ENCODE measurements around the gene CAB39L. TPM values are rescaled to one million over a fixed set of nuclear protein-coding genes. Genes with fewer than 3 reads are reported as not detected.

CAB39L gene
- total RNA-seq, 1 donor from 2014 or later = 6.8 TPM

DNA sequence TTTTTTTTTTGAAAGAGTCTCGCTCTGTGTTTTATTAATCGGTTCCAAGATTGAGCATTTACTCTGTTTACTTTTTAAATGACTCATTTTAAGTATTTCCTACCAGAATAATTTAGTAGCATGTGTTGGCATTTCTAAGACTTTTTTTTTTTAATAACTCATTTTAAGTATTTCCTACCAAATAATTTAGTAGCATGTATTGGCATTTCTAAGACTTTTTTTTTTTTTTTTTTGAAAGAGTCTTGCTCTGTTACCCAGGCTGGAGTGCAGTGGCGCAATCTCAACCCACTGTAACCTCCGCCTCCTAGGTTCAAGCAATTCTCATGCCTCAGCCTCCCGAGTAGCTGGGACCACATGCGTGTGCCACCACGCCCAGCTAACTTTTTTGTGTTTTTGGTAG lies 13.4 kb upstream of the CAB39L start:
- H3K27ac ChIP-seq (ENCODE audit: low read depth, low read length) = no peak overlapping the region
- no peak overlapping the region for H3K9ac ChIP-seq (ENCODE audit: low read depth in 1 of 3, low read length in 3 of 3)
- peaks cover 0 to 9% (median 7%) of the 10 kb centered on the region in 3 donors for H3K36me3 ChIP-seq (ENCODE audit: control insufficient read depth in 3 of 3, insufficient read depth in 3 of 3, low read length in 3 of 3)
- no peaks in the 10 kb centered on the region for H3K27me3 ChIP-seq (ENCODE audit: control insufficient read depth in 3 of 3, insufficient read depth in 3 of 3, low read length in 3 of 3)
- H3K4me3 ChIP-seq (ENCODE audit: low read length in 3 of 3) = no peak overlapping the region
- no peaks in the 10 kb centered on the region for H3K4me1 ChIP-seq (ENCODE audit: control insufficient read depth in 3 of 3, insufficient read depth in 3 of 3, low read length in 3 of 3)
- no peaks in the 10 kb centered on the region for H3K9me3 ChIP-seq (ENCODE audit: control insufficient read depth in 3 of 3, low read length in 3 of 3)

DNA sequence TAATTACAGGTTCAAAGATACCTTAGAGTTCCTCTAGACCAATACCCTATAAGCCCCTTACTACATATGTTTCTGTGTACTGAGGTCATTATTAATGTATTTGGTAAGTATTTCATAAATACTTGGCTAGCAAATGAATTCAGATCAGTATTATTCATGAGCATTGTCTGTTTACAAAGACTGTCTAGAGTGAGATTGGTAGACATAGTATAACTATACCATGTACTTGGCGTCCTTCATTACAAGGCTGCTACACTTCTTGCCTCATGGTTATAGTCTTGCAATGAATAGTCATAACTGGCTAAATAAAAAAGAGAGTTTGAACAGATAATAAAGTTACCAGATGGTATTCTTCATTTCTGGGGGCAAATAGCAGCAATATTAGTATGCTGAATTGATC lies 12.3 kb upstream of the CAB39L start:
- no peaks in the 10 kb centered on the region for H3K9me3 ChIP-seq (ENCODE audit: control insufficient read depth in 3 of 3, low read length in 3 of 3)
- no peak overlapping the region for H3K4me3 ChIP-seq (ENCODE audit: low read length in 3 of 3)
- H3K27me3 ChIP-seq (ENCODE audit: control insufficient read depth in 3 of 3, insufficient read depth in 3 of 3, low read length in 3 of 3) = no peaks in the 10 kb centered on the region
- H3K27ac ChIP-seq (ENCODE audit: low read depth, low read length) = no peak overlapping the region
- no peaks in the 10 kb centered on the region for H3K4me1 ChIP-seq (ENCODE audit: control insufficient read depth in 3 of 3, insufficient read depth in 3 of 3, low read length in 3 of 3)
- H3K36me3 ChIP-seq (ENCODE audit: control insufficient read depth in 3 of 3, insufficient read depth in 3 of 3, low read length in 3 of 3) = no peaks in the 10 kb centered on the region
- no peak overlapping the region for H3K9ac ChIP-seq (ENCODE audit: low read depth in 1 of 3, low read length in 3 of 3)

DNA sequence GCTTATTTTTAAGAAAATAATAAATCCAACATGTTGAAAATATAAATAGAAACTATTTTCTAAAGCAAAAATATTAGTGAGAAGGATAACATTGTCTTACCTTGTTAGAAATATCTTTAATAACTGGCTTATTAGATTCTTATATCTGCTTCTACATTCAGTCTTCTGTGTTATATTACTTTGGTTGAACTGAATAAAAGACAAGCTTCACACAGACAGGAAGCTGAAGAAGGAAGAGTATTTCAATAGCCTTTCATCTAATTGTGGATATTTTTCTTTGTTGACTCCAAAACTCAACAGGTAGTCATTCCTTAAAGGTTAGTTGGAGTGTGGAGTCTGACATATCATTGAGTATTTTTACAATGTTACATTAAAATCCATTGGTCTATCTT lies 11.1 kb upstream of the CAB39L start:
- H3K27ac ChIP-seq (ENCODE audit: low read depth, low read length) = no peak overlapping the region
- no peaks in the 10 kb centered on the region for H3K27me3 ChIP-seq (ENCODE audit: control insufficient read depth in 3 of 3, insufficient read depth in 3 of 3, low read length in 3 of 3)
- no peak overlapping the region for H3K9ac ChIP-seq (ENCODE audit: low read depth in 1 of 3, low read length in 3 of 3)
- H3K36me3 ChIP-seq (ENCODE audit: control insufficient read depth in 3 of 3, insufficient read depth in 3 of 3, low read length in 3 of 3) = no peaks in the 10 kb centered on the region
- no peaks in the 10 kb centered on the region for H3K4me1 ChIP-seq (ENCODE audit: control insufficient read depth in 3 of 3, insufficient read depth in 3 of 3, low read length in 3 of 3)
- no peak overlapping the region for H3K4me3 ChIP-seq (ENCODE audit: low read length in 3 of 3)
- H3K9me3 ChIP-seq (ENCODE audit: control insufficient read depth in 3 of 3, low read length in 3 of 3) = no peaks in the 10 kb centered on the region

DNA sequence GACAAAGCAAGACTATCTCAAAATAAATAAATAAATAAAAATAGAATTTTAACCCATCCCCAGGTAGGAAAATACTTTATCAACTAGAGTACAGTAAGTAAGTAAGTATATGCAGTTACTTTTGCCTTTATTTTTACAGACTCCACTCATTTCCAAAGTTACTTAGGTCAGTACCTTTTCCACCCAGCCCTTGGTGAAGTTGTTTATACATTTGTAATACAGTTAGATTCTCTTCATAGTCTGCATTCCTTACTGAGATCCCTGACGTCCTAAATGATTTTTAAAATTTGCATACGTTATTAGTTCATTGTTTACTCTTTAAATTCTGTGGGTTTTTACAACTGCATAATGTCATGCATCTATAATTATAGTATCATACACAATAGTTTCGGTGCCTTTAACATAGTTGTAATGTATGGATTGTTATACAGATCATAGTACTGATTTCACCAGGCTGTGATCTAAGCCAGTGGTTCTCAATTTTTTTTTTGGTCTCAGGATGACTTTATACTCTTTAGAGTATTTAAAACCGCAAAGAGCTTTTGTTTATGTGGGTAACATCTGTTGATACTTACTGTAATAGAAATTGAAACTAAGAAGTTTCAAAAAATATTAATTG lies 10.6 kb upstream of the CAB39L start:
- Histone ChIP-seq H3K27me3 (ENCODE audit: control insufficient read depth in 3 of 3, insufficient read depth in 3 of 3, low read length in 3 of 3) (no peaks in the 10 kb centered on the region), H3K9me3 (ENCODE audit: control insufficient read depth in 3 of 3, low read length in 3 of 3) (no peaks in the 10 kb centered on the region), H3K36me3 (ENCODE audit: control insufficient read depth in 3 of 3, insufficient read depth in 3 of 3, low read length in 3 of 3) (no peaks in the 10 kb centered on the region), H3K27ac (ENCODE audit: low read depth, low read length) (no peak overlapping the region), H3K9ac (ENCODE audit: low read depth in 1 of 3, low read length in 3 of 3) (no peak overlapping the region), H3K4me3 (ENCODE audit: low read length in 3 of 3) (no peak overlapping the region), H3K4me1 (ENCODE audit: control insufficient read depth in 3 of 3, insufficient read depth in 3 of 3, low read length in 3 of 3) (no peaks in the 10 kb centered on the region)

DNA sequence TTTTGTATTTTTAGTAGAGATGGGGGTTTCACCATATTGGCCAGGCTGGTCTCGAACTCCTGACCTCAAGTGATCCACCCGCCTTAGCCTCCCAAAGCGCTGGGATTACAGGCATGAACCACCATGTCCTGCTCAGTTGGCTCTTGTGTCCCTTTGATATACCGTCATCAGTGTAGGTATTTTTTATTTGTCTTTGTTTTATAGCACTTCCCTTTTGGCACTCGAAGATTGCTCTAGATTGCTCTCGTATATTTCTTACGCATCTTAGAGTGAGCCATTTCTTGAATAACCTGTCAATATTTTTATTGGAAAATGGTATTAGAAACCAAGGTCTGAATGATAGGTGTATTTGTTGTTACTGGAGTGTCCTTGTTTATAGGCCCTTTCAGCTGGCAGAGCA lies 9.6 kb upstream of the CAB39L start:
- no peaks in the 10 kb centered on the region for H3K4me1 ChIP-seq (ENCODE audit: control insufficient read depth in 3 of 3, insufficient read depth in 3 of 3, low read length in 3 of 3)
- H3K9ac ChIP-seq (ENCODE audit: low read depth in 1 of 3, low read length in 3 of 3) = no peak overlapping the region
- H3K27ac ChIP-seq (ENCODE audit: low read depth, low read length) = no peak overlapping the region
- H3K27me3 ChIP-seq (ENCODE audit: control insufficient read depth in 3 of 3, insufficient read depth in 3 of 3, low read length in 3 of 3) = no peaks in the 10 kb centered on the region
- H3K36me3 ChIP-seq (ENCODE audit: control insufficient read depth in 3 of 3, insufficient read depth in 3 of 3, low read length in 3 of 3) = no peaks in the 10 kb centered on the region
- no peak overlapping the region for H3K4me3 ChIP-seq (ENCODE audit: low read length in 3 of 3)
- no peaks in the 10 kb centered on the region for H3K9me3 ChIP-seq (ENCODE audit: control insufficient read depth in 3 of 3, low read length in 3 of 3)

DNA sequence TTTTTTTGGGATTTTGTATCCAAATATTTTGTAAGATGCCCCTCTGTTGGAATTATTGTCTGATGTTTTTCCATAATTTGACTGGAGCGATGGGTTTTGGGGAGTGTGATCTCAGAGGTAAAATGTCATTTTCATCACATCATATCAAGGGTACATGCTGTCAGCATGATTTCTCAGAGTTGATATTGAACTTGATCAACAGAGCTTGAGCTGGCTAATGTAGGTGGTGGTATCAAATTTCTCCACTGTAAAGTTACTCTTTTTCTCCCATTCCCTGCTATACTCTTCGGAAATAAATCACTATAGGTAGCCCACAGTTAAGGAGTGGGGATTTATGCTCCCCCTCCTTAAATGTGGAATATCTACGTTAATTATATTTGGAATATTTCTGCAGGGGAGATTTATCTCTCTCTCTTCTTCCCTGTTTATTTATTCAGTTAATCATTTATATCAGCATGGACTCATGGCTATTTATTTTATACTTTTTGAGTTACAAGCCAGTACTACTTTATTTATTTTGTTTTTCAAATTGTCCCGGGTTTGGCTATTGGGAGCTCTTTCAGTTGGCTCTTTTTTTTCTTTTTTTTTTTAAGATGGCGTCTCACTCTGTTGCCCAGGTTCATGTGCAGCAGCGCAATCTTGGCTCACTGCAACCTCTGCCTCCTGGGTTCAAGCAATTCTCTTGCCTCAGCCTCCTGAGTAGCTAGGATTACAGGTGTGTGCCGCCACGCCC lies 9.0 kb upstream of the CAB39L start:
- H3K4me1 ChIP-seq (ENCODE audit: control insufficient read depth in 3 of 3, insufficient read depth in 3 of 3, low read length in 3 of 3) = no peaks in the 10 kb centered on the region
- H3K9ac ChIP-seq (ENCODE audit: low read depth in 1 of 3, low read length in 3 of 3) = no peak overlapping the region
- no peak overlapping the region for H3K4me3 ChIP-seq (ENCODE audit: low read length in 3 of 3)
- no peaks in the 10 kb centered on the region for H3K27me3 ChIP-seq (ENCODE audit: control insufficient read depth in 3 of 3, insufficient read depth in 3 of 3, low read length in 3 of 3)
- no peaks in the 10 kb centered on the region for H3K9me3 ChIP-seq (ENCODE audit: control insufficient read depth in 3 of 3, low read length in 3 of 3)
- no peak overlapping the region for H3K27ac ChIP-seq (ENCODE audit: low read depth, low read length)
- H3K36me3 ChIP-seq (ENCODE audit: control insufficient read depth in 3 of 3, insufficient read depth in 3 of 3, low read length in 3 of 3) = no peaks in the 10 kb centered on the region

DNA sequence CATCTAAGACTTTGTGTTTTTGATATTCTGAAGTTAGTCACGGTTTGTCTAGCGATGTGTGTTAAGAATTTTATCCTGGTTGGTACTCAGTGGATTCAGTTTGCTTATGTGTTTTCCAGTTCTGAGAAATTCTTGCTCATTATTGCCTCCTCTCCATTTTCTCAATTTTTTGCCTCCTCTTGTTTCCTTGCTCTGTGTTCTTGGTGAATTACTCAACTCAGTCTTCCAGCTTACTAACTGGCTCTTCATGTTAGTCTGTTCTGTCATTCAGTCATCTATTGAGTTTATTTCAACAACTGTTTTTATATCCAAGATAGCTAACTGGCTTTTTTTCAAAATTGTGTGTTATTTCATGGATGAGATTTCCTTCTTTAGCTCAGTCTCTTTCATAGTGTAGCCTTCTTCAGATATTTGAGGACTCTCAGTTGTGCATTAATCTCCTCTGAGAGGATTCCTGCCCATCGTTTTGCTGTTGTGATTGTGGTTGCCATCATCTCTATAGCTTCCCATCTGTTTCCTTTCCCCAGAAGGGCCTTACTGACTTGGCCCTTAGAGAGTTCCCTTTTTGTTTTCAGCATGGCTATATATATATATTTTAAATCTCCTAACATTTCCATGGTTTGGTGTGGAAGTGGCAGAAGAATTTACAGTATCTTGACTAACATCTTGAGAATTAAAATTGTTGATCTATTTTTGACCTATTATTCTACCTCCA lies 6.4 kb upstream of the CAB39L start:
- Histone ChIP-seq H3K4me3 (ENCODE audit: low read length in 3 of 3) (no peak overlapping the region), H3K4me1 (ENCODE audit: control insufficient read depth in 3 of 3, insufficient read depth in 3 of 3, low read length in 3 of 3) (peaks cover 0 to under 1% (median 0%) of the 10 kb centered on the region in 3 donors), H3K27me3 (ENCODE audit: control insufficient read depth in 3 of 3, insufficient read depth in 3 of 3, low read length in 3 of 3) (no peaks in the 10 kb centered on the region), H3K36me3 (ENCODE audit: control insufficient read depth in 3 of 3, insufficient read depth in 3 of 3, low read length in 3 of 3) (no peaks in the 10 kb centered on the region), H3K9ac (ENCODE audit: low read depth in 1 of 3, low read length in 3 of 3) (no peak overlapping the region), H3K27ac (ENCODE audit: low read depth, low read length) (no peak overlapping the region), H3K9me3 (ENCODE audit: control insufficient read depth in 3 of 3, low read length in 3 of 3) (no peaks in the 10 kb centered on the region)

DNA sequence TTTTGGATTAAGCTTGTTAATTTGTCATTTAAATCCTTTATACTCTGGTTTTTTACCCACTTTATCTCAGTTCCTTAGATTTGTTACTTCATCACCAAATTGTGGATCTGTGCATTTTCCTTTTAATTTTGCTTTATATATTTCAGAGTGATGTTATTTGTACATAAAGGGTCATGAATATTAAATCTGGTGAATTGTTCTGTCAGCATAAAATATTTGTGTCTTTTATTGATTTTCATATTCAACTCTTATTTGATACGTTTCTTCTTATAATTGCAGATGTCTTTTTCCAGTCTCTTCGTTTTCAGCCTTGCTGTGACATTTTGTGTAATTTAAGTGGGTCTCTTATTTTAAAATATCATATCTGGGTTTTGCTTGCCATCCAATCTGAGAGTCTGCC lies 4.9 kb upstream of the CAB39L start:
- Histone ChIP-seq H3K9me3 (ENCODE audit: control insufficient read depth in 3 of 3, low read length in 3 of 3) (no peaks in the 10 kb centered on the region), H3K36me3 (ENCODE audit: control insufficient read depth in 3 of 3, insufficient read depth in 3 of 3, low read length in 3 of 3) (no peaks in the 10 kb centered on the region), H3K27me3 (ENCODE audit: control insufficient read depth in 3 of 3, insufficient read depth in 3 of 3, low read length in 3 of 3) (no peaks in the 10 kb centered on the region), H3K4me1 (ENCODE audit: control insufficient read depth in 3 of 3, insufficient read depth in 3 of 3, low read length in 3 of 3) (peaks cover 0 to 11% (median 0%) of the 10 kb centered on the region in 3 donors), H3K27ac (ENCODE audit: low read depth, low read length) (no peak overlapping the region), H3K4me3 (ENCODE audit: low read length in 3 of 3) (no peak overlapping the region), H3K9ac (ENCODE audit: low read depth in 1 of 3, low read length in 3 of 3) (no peak overlapping the region)

DNA sequence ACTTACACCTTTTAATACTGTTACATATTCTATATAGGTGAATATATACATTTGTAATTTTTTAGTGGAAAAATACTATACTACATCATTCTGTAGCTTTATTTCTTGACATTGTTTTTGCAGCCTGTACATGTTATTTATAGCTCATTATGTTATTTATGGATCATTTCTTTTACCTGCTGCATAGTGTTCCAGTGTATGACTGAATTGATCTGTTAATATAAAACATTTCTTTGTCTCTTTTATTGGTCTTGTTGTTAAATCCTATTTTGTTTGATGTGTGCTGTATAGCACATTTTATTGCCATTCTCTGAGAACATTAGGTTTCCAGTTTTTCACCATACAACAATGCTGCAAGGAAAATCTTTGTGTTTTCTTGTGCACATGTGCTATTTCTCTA lies 2.6 kb upstream of the CAB39L start:
- Histone ChIP-seq H3K27ac (ENCODE audit: low read depth, low read length) (no peak overlapping the region), H3K4me1 (ENCODE audit: control insufficient read depth in 3 of 3, insufficient read depth in 3 of 3, low read length in 3 of 3) (peaks cover 0 to 11% (median 0%) of the 10 kb centered on the region in 3 donors), H3K9me3 (ENCODE audit: control insufficient read depth in 3 of 3, low read length in 3 of 3) (no peaks in the 10 kb centered on the region), H3K27me3 (ENCODE audit: control insufficient read depth in 3 of 3, insufficient read depth in 3 of 3, low read length in 3 of 3) (no peaks in the 10 kb centered on the region), H3K9ac (ENCODE audit: low read depth in 1 of 3, low read length in 3 of 3) (no peak overlapping the region), H3K36me3 (ENCODE audit: control insufficient read depth in 3 of 3, insufficient read depth in 3 of 3, low read length in 3 of 3) (no peaks in the 10 kb centered on the region), H3K4me3 (ENCODE audit: low read length in 3 of 3) (no peak overlapping the region)
